H1 (cell line): ENCODE measurements around the gene ASB7. TPM values are rescaled to one million over a fixed set of nuclear protein-coding genes. Genes with fewer than 3 reads are reported as not detected.

Experiments
- GTF2F1 ChIP-seq: IDR thresholded peaks from 2 replicates; pipeline ENCODE4 v1.6.1; 2012; ENCODE audit warnings: low read depth, low read length, improper control_type of control experiment, borderline replicate concordance
- SIRT6 ChIP-seq: IDR thresholded peaks from one replicate; pipeline ENCODE4 v1.7.1; 2012; ENCODE audit warnings: low read length, inconsistent platforms
- polyA plus RNA-seq, 7 experiments: library from polyadenylated mRNA; depleted of rRNA in 3 of 7; stranded (reverse) in 5 of 7; unstranded in 2 of 7; fragments of >200 nt in 5 of 7; fragments of 200-250 nt in 2 of 7; gene quantifications; 1 replicate in 5 of 7; 2 replicates in 1 of 7; 4 replicates in 1 of 7; pipeline versions ENCODE4 v1.2.1 to v1.2.3, GENCODE V29; 2011 to 2013; ENCODE audit warnings: missing spikeins in 2 of 7, mixed read lengths in 2 of 7
- total RNA-seq: library from RNA; stranded (reverse); fragmentation: NEBNext Ultra II Directional; extraction: Animal tissue kit (Norgen Biotek cat#: 25700); gene quantifications from 2 replicates; pipeline ENCODE4 v1.2.1, GENCODE V29; 2021
- TF ChIP-seq, protein P1 (sequence below): fragments of 300-600 bp; sonication (generic); IDR thresholded peaks from 2 replicates; pipeline ENCODE4 v1.7.1; 2012; ENCODE audit warnings: low read length, moderate library complexity, mild to moderate bottlenecking, inconsistent platforms; ENCODE audit not compliant: insufficient replicate concordance

ASB7 gene
- total and polyA plus RNA-seq, 2 of the 8 experiments (the other 6 are each of a cell fraction or from before 2014, with no cell fraction given) = 5.2 to 12.8 TPM

DNA sequence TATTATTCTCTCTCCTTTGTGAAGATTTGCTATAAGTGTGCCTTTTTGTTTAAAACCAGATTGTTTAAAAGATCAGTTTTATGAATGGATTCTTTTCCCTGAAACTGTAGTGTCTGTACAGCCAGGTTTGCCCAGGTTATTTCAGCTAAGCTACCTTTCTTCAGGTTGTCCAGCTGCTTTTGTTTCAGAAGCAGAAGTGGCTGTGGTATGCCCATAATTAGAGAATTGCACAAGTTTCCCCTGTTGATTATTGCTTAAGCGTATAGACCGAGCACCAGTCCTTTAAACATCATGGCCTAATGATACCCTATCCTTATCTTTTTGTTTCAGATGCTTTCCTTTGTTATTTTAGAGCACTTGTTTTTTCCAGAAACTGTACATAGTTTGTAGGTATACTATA is 10.2 kb downstream of the ASB7 start (continued):
- TF ChIP-seq, protein P1, sequence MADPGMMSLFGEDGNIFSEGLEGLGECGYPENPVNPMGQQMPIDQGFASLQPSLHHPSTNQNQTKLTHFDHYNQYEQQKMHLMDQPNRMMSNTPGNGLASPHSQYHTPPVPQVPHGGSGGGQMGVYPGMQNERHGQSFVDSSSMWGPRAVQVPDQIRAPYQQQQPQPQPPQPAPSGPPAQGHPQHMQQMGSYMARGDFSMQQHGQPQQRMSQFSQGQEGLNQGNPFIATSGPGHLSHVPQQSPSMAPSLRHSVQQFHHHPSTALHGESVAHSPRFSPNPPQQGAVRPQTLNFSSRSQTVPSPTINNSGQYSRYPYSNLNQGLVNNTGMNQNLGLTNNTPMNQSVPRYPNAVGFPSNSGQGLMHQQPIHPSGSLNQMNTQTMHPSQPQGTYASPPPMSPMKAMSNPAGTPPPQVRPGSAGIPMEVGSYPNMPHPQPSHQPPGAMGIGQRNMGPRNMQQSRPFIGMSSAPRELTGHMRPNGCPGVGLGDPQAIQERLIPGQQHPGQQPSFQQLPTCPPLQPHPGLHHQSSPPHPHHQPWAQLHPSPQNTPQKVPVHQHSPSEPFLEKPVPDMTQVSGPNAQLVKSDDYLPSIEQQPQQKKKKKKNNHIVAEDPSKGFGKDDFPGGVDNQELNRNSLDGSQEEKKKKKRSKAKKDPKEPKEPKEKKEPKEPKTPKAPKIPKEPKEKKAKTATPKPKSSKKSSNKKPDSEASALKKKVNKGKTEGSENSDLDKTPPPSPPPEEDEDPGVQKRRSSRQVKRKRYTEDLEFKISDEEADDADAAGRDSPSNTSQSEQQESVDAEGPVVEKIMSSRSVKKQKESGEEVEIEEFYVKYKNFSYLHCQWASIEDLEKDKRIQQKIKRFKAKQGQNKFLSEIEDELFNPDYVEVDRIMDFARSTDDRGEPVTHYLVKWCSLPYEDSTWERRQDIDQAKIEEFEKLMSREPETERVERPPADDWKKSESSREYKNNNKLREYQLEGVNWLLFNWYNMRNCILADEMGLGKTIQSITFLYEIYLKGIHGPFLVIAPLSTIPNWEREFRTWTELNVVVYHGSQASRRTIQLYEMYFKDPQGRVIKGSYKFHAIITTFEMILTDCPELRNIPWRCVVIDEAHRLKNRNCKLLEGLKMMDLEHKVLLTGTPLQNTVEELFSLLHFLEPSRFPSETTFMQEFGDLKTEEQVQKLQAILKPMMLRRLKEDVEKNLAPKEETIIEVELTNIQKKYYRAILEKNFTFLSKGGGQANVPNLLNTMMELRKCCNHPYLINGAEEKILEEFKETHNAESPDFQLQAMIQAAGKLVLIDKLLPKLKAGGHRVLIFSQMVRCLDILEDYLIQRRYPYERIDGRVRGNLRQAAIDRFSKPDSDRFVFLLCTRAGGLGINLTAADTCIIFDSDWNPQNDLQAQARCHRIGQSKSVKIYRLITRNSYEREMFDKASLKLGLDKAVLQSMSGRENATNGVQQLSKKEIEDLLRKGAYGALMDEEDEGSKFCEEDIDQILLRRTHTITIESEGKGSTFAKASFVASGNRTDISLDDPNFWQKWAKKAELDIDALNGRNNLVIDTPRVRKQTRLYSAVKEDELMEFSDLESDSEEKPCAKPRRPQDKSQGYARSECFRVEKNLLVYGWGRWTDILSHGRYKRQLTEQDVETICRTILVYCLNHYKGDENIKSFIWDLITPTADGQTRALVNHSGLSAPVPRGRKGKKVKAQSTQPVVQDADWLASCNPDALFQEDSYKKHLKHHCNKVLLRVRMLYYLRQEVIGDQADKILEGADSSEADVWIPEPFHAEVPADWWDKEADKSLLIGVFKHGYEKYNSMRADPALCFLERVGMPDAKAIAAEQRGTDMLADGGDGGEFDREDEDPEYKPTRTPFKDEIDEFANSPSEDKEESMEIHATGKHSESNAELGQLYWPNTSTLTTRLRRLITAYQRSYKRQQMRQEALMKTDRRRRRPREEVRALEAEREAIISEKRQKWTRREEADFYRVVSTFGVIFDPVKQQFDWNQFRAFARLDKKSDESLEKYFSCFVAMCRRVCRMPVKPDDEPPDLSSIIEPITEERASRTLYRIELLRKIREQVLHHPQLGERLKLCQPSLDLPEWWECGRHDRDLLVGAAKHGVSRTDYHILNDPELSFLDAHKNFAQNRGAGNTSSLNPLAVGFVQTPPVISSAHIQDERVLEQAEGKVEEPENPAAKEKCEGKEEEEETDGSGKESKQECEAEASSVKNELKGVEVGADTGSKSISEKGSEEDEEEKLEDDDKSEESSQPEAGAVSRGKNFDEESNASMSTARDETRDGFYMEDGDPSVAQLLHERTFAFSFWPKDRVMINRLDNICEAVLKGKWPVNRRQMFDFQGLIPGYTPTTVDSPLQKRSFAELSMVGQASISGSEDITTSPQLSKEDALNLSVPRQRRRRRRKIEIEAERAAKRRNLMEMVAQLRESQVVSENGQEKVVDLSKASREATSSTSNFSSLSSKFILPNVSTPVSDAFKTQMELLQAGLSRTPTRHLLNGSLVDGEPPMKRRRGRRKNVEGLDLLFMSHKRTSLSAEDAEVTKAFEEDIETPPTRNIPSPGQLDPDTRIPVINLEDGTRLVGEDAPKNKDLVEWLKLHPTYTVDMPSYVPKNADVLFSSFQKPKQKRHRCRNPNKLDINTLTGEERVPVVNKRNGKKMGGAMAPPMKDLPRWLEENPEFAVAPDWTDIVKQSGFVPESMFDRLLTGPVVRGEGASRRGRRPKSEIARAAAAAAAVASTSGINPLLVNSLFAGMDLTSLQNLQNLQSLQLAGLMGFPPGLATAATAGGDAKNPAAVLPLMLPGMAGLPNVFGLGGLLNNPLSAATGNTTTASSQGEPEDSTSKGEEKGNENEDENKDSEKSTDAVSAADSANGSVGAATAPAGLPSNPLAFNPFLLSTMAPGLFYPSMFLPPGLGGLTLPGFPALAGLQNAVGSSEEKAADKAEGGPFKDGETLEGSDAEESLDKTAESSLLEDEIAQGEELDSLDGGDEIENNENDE = no peak
- no peak for TF ChIP-seq SIRT6
- no peak for TF ChIP-seq GTF2F1
